Occipital lobe (tissue), 2 donors: ENCODE measurements around the gene CDC20. TPM values are rescaled to one million over a fixed set of nuclear protein-coding genes. Genes with fewer than 3 reads are reported as not detected.

Experiments
- DNase-seq: peaks from one replicate; lab custom pipeline; 2025; lab: John Stamatoyannopoulos, UW
- total RNA-seq: library from RNA; depleted of rRNA; stranded (reverse); fragments of >200 nt; gene quantifications from one replicate; pipeline ENCODE4 v1.2.3, GENCODE V29; 2014

Gene CDC20
- total RNA-seq, 1 donor from 2014 or later, result 4.2 TPM

DNA sequence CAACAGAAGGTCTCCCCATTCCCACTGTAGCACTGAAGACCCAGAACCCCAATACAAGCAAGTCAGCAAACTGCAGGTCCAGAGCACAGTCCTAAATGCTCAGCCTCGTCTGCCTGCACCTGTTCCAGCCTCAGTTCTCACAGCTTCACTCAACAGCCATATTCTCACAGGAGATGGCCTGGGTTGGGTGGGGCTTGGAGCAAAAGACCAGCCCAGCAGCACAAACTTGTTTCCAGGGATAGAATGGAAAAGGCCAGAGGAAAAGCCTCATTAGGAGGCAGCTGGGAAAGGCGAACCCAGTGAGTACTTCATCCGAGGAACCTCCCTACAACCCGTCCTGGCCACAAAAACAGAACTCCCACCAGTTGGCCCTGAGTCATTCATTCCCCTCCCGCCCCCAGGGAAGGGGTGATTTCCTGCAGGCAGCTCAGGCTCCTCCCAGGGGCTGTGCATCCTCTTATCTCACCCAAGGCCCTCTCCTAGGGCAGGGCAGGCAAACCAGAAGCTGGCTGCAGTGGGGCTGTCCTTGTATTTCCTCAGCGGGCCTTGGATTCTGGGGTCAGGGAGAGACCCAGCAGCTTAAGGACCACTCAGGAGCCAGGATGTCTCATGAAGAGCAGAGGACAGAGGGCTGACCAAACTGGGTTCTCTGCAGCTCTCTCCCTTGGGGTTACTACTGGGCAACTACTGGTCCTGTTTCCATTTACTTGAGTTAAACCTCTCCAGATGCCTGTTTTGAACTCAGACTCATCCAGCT, 28.6 kb upstream of the CDC20 start:
- no peak for DNase-seq

DNA sequence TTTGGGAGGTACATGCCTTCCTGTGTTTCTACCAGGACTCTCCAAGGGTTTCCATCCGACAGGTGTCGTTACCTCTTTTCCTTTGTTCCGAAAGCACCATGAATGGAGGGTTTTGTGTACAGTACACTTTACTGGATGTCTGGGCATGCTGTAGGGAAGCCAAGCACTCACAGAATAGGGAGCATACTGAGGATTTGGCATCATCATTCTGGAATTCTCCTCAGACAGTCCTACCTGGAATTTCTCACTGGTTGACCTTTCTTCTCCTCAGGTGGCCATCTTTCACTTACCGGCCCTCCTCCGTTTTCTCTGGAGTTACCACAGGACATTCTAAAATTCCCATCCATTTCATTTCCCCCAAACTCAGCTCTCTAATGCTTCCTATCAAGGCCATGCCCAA, 27.1 kb upstream of the CDC20 start:
- no peak for DNase-seq

DNA sequence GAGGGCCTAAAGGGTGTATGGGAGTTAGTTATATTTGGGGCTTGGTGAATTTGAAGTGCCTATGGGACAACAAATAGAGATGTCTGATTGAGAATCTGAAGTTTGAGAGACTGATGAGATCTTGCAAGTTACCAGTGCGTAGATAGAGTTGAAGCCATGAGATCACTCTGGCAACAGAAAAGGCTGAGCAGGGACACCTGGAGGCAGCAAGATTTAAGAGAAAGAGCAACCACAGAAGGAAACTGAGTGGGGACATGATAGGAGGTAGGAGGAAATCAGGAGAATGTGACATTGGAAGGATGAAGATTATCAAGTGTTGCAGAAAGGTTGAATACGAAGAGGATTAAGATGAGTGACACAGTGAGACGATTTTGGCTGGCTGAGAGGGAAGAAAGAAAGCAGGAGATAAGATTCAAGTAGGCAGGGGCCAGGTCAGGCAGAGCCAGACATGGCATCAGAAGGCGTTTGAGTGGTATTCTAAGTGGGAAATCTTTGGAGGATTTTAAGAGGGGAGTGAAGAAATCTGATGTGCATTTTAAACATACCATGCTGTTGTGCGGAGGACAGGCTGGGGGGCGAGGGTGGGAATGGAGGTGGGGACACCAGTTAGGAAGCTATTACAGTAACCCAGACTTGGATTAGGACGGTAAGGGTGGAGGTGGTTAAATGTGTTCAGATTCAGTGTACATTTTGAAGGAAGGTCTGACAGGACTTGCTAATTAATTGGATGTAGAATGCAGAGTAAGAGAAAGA, 24.2 kb upstream of the CDC20 start:
- DNase-seq, result no peak

DNA sequence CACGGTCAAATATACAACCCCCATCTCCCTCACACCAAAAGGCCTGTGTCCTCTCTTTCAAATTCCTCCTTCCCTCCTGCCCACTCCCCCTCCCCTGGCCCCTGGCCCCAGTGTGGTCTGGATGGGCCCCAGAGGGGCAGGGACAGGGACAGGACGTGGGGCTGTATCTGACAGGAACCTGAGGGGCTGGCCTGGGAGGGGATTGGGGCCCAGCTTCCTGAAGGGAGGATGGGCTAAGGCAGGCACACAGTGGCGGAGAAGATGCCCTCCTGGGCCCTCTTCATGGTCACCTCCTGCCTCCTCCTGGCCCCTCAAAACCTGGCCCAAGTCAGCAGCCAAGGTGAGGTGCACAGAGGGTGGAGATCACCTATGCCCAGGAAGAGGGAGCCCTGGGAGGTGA, 21.2 kb upstream of the CDC20 start, which contains the start of gene MPL:
MPL (plus strand) TSS at position 231 of the 400 bp plus-strand sequence; CDS start at position 262, 31 bp downstream.
- DNase-seq, result no peak

DNA sequence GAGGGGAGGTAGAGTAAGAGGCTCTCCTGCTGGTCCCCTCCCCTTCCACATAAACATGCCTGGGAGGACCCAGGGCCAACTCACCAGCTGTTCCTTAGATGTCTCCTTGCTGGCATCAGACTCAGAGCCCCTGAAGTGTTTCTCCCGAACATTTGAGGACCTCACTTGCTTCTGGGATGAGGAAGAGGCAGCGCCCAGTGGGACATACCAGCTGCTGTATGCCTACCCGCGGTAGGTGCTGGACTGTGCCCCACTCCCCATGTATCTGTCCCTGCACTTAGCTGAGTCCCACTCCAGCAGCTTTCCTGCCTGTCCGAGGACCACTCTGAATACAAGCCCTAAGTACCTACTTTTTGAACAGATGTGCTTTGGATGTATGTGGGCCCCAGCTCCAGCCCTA, 20.8 kb upstream of the CDC20 start:
- no peak for DNase-seq

DNA sequence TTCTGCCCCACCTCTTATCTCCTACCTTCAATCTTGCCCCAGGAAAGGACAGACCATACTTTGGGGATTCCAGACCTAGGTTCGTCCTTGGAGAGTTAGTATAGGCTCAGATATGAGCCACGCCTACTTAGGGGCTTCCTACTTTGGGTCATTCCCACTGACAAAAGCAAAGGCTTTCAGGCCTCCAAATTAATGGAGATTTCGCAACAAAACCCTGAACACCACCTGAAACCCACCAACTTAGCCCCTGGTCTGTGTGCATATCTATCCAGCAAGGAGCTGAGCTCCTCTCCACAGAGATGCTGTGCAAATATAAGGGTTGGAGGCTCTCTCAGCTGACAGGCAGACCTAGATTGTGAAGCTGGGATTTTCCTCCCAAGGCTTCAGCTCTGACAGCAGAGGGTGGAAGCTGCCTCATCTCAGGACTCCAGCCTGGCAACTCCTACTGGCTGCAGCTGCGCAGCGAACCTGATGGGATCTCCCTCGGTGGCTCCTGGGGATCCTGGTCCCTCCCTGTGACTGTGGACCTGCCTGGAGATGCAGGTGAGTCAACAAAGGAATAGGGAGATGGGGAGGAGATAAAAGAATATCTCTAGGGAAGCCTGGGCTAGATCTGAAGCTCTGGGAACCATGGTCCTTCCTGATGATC, 19.1 kb upstream of the CDC20 start:
- no peak for DNase-seq

DNA sequence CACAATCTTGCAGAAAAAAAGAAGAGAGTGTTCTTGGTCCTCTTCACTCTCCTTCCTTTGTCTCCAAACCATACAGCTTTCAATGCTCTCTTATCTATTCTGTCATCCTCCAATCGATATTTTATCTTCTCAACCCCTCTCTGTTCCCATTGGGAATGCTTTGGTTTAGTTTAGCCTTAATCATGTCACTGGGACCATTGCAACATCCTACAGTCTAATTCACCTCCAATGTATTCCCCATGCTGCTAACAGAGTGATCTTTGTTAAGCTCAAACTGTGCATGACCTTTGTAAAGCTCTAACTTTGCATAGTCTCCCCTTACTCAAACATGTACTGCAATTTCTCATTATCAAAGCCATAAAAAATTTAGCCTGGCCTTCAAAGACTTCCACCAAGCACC, 18.2 kb upstream of the CDC20 start:
- no peak for DNase-seq

DNA sequence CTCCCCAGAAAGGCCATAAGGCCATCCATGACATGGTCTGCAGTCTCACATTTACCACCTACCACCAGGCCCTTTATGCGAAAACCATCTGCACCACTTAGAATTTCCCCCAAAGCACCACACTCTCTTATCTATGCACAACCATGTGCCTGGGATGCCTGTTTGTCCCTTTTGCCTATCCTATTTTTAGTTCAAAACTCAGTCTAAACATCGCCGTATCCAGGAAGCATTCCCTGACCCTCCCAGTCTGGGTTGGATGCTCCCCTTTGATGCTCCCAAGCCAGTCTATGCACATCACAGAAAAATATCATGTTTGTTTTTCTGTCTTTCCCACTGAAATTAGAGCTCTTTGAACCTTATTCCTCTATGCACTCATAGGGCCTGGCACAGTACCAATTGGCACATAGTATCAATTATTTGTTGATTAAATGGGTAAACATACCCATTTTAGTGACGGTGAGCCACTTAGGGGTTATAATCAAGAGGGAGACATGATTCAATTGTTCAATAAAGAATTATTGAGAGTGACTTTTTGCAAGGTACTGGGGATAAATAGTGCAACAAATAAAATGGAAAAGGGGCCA, 14.4 kb upstream of the CDC20 start:
- no peak for DNase-seq

DNA sequence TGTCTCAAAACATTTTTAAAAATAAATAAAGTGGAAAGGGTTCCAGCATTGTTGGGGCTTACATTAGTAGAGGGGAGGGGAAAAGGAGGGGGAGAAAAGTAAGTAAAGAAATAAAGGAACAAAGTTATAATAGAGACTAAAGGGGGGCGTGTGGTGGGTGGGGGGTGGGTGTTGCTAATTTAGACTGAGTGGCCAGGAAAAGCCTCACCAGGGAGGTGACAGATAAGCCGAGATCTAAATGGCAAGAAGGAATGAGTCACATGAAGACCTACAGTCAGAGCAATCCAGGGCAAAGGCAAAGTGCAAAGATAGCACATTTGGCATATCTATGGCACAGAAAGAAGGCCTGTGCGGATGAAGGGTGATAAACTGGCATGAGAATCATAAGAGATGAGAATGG, 13.7 kb upstream of the CDC20 start:
- DNase-seq, result no peak

DNA sequence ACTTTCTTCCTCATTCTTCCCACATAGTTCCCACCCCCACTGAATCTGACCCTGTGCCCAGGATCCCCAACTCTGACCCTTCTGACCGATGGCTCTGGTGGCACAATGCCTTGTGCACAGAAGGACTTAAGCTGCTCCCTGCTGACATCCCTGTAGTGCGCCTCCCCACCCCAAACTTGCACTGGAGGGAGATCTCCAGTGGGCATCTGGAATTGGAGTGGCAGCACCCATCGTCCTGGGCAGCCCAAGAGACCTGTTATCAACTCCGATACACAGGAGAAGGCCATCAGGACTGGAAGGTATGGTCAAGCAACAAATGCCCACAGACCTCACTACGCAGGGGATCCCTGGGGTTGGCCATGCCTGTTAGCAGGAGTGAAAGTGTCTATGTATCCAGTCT, 12.1 kb upstream of the CDC20 start:
- DNase-seq, result no peak

DNA sequence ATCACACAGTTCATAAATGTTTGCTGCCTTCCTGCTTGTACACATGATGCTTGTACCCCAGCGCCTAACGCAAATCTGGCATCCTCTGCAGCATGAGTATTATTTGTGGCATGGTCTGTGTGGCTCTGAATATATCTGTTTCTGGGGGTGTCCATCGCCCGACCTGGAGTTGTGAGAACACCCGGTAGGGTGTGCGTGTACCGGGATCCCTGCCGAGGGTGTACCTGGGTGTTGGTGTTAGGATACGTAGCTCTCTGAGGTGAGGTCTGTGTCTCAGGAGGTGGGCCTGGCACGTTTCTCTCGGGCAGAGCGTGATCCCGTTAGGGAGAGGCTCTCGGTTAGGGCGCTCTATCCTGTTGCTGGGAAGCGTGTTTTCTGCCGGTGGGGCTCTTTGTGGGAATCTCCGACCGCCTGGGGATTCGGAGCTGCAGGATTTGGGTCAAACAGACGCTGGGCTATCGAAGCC, 10.4 kb upstream of the CDC20 start:
- no peak for DNase-seq

DNA sequence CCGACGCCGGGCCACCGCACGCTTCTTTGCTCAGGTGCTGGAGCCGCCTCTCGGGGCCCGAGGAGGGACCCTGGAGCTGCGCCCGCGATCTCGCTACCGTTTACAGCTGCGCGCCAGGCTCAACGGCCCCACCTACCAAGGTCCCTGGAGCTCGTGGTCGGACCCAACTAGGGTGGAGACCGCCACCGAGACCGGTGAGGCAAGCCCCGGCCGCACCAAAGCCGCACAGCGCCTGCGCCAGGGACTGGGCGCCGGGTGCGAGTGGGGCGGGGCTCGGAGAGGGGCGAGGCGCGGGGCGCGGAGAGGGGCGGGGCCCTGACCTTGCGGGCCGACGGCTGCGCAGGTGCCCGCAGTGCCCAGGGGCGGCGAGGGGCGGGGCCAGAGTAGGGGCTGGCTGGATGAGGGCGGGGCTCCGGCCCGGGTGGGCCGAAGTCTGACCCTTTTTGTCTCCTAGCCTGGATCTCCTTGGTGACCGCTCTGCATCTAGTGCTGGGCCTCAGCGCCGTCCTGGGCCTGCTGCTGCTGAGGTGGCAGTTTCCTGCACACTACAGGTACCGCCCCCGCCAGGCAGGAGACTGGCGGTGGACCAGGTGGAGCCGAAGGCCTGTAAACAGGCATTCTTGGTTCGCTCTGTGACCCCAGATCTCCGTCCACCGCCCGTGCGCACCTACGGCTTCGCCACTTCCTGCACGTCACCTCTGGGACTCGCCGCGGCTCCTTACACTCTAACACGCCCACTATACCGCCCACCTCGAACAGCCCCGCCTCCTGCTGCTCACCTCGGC, 9.8 kb upstream of the CDC20 start:
- peak; percentile 54 for DNase-seq

DNA sequence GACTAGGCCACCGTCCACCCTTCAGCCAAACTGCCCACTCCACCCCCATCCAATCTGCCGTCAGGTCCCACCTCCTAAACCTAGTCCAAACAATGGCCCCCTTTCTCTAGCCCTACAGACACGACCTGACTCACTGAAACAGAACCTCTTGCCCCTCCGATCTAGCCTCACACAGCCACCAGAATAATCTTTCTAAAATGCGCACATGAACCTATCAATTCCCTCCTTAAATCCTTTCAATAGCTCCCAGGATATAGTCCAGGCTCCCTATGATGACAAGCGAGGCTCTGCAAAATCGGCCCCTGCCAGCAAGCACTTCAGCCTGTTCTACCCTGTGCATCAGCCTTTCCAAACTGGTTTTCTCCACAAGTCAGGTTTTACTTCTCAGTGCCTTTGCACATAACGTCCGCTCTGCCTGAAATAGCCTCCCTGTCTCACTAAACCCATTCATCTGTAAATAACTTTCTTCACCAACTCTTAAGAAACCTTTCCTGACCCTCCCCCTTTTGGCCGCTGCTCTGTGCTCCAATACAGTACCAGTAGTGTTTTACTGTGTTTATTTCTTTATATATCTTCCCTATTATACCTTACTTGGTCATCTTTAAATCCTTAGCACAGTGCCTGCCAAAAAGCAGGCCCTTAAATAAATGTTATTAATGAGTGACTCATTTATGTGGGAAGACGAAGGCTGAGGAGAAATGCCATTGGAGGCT, 9.0 kb upstream of the CDC20 start:
- no peak for DNase-seq

DNA sequence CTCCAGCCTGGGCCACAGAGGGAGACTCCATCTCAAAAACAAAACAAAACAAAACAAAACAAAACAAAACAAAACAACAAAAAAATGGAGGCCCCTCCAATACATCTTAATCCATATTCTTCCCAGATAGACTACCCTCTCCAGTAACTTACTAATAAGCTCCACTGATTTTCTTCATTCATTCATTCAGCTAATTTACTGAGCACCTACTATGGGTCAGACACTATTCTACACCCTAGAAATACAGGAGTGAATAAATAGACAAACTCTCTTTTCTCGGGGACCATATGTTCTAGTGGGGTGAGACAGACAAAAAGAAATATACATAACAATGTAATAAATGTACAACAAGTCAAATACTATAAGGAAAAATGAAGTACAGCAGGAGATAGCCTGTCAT, 7.8 kb upstream of the CDC20 start:
- DNase-seq, result no peak

DNA sequence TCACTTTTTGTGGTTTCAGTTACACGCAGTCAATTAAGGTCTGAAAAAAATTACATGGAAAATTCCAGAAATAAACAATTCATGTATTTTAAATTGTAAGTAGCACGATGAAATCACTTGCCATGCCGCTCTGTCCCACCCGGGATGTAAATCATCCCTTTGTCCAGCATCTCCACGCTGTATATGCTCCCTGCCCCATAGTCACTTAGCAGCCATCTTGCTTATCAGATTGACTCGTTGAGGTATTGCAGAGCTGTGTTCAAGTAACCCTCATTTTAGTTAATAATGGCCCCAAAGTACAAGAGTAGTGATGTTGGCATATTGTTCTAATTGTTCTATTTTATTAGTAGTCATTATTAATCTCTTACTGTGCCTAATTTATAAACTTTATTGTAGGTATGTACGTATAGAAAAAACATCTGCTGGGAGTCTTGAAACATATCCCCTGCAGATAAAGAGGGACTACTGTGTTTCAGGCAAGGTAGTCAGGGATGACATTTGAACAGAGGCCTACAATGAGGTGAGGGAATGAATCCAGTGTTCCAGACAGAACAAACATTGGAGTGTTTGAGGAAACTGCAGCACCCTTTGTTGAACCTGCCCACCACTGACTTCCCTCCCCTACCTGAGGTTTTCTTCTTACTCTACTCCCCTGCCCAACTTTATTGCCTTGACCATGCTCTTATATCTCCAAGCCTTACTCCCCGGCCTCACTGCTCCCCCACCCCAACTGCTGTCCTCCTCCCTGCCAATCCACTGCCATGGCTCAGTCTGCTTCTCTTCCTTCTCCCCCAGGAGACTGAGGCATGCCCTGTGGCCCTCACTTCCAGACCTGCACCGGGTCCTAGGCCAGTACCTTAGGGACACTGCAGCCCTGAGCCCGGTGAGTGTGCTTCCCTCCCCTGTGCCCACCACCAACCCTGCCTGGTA, 7.1 kb upstream of the CDC20 start:
- no peak for DNase-seq

DNA sequence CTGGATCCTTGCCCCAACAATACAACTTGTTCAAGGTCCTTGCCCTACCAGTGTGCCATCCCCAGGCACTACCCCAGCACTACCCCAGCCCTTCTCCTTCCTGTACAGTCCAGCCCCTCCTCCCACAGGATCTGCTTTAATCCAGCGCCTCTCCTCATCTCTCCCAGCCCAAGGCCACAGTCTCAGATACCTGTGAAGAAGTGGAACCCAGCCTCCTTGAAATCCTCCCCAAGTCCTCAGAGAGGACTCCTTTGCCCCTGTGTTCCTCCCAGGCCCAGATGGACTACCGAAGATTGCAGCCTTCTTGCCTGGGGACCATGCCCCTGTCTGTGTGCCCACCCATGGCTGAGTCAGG, 6.5 kb upstream of the CDC20 start:
- no peak for DNase-seq

DNA sequence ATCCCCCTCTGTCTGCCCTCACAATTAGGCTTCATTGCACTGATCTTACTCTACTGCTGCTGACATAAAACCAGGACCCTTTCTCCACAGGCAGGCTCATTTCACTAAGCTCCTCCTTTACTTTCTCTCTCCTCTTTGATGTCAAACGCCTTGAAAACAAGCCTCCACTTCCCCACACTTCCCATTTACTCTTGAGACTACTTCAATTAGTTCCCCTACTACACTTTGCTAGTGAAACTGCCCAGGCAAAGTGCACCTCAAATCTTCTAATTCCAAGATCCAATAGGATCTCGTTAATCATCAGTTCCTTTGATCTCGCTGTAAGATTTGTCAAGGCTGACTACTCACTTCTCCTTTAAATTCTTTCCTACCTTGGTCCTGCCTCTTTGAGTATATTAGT, 5.9 kb upstream of the CDC20 start:
- DNase-seq, result no peak

DNA sequence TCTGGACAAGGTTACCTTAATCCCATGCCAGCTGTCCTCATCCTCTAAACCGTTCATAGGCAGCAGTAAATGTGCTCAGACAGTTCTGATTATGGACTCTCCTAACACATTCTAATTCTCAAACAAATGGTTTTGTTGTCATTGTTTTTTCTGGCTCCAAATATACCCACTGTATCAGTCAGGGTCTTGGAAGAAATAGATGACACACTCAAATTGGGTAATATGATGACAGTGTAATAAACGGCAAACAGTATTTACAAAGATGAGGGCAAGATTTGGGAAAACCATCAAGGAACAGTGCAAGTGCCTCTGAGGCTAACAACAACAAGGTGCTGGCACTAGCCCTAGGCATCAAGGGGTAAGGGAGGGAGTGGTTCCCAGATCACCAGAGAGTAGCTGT, 4.3 kb upstream of the CDC20 start:
- DNase-seq, result no peak

DNA sequence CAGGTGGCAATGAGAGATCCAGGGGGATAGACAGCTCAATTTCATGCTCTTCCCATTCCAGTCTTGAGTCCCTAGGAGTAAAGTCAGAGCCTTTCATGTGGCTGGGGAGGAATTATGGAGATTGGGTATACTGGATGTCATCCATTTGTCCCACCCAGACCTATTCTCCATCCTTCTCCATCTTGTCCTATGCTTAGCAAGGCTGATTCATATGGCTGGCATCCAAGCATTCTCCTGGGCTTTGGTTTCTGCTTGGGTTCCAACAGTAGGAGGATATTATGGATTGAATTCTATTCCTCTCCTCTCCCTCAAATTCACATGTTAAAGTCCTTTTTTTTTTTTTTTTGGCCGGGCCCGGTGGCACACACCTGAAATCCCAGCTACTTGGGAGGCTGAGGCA, 3.8 kb upstream of the CDC20 start:
- no peak for DNase-seq

DNA sequence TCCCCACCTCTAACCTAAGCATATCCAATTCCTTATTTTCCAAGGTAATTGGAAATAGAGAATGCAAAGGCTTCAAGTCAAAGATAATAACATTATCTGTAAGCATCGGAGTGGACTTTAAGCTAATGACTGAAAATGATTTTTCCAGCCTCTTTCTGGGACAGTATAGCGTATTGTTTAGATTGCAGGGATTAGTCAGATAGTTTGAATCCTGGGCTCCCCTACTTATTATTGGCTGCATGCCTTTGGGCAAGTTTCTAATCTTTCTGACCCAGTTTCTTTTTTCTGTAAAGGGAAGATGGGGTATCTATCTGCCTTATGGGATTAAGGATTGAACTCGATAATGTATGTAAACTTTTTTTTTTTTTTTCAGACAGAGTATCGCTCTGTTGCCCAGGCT, 1.5 kb upstream of the CDC20 start:
- DNase-seq, result no peak
